ENCODE results near the gene STRN4. TPM values are rescaled to one million over a fixed set of nuclear protein-coding genes. Genes with fewer than 3 reads are reported as not detected.
"Not testable (repeated sequence)": the region's sequence is repeated elsewhere in the genome, so short reads cannot be mapped to it uniquely, and the experiment has no call there.

The STRN4 gene
- total RNA-seq, 2 experiments from 2014 or later: 79.2 to 87.5 TPM

DNA sequence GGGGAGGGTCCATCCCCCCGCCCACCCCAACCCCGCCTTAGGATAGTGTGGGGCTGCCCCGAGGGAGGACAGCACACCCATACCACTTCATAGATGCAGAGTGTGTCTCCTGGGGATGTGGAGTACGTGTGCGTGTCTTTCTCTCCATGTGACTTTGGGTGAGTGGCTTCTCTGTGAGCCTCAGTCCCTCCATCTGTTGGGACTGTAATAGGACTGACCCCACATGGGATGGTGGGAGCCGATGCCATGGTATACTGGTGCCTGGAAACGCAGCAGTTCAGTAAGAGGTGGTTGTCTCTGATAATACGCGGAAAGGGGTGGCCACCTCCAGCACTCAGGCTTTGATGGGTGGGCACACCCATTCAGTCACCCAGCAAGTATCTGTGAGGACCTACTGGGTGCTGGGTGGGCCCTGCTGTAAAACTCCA, 28.5 kb downstream of the STRN4 start:
- ATAC-seq (ENCODE audit: low read depth) (peak; percentile 8), DNase-seq (peak; percentile 63)
- peaks cover 34% of the 10 kb centered on the region for H3K4me1 Mint-ChIP-seq
- H3K27me3 Mint-ChIP-seq: no peaks in the 10 kb centered on the region
- H3K36me3 Mint-ChIP-seq: peaks cover 31% of the 10 kb centered on the region
- no peaks in the 10 kb centered on the region for H3K9me3 Mint-ChIP-seq
- POLR2A ChIA-PET: interaction anchor here (0.8 to 1.2 kb wide), 6 partner anchors 11 to 195 kb away, joined by 3 to 4 read pairs (median 3); no protein-coding TSS in a partner anchor
- H3K4me3 Mint-ChIP-seq: peak overlapping the region; percentile 97
- peak overlapping the region; percentile 97 for H3K27ac Mint-ChIP-seq

DNA sequence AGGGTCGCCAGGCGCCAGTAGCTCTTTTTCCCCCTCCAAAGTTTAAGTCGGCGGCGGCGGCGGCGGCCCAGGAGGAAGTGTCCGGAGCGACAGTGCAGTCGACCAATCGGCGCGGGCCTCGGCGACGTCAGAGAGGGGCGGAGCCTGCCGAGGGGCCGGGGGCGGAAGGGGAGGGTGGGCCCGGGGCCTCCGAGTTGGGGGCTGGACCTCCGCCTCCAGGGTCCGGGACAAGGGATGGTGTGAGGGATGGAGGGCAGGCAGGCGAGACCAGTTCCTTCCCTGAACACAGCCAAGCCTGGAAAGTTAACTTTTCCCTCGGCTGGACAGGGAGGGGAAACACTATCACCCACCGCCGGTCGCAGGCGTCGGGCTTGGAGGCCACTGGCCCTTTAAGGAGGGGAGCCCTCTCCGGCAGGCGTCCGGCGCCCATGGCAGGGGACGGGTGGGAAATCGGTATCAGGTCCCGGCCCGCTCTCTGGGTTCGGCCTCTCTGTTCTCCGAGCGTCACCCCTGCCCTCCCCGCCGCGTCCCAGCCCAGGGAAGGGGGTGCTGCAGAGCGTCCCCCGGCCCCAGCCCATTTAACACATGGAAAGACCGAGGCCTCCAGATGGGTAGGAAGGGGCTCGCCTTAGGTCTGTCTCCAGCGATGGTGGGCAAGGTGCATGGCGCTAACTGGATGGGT, 29.1 kb downstream of the STRN4 start, which contains the start of gene PRKD2:
Gene PRKD2, minus strand, starts transcription at position 81 of the 682 bp plus-strand sequence. CDS start 744 bp downstream, outside the sequence.
- Mint-ChIP-seq H3K4me3 (peak within 1 kb of the TSS; percentile 97), H3K9me3 (no peaks in the 10 kb centered on the region), H3K27ac (peak within 1 kb of the TSS; percentile 97), H3K27me3 (no peaks in the 10 kb centered on the region), H3K4me1 (peaks cover 35% of the 10 kb centered on the region), H3K36me3 (peaks cover 31% of the 10 kb centered on the region)
- ATAC-seq (ENCODE audit: low read depth) (peak; percentile 38), DNase-seq (peak; percentile 94)
- POLR2A ChIA-PET: interaction anchor here (0.5 to 4.5 kb wide), 3 partner anchors 13 to 74 kb away, joined by 3 to 36 read pairs (median 3); partner anchors contain the start of gene SLC1A5

DNA sequence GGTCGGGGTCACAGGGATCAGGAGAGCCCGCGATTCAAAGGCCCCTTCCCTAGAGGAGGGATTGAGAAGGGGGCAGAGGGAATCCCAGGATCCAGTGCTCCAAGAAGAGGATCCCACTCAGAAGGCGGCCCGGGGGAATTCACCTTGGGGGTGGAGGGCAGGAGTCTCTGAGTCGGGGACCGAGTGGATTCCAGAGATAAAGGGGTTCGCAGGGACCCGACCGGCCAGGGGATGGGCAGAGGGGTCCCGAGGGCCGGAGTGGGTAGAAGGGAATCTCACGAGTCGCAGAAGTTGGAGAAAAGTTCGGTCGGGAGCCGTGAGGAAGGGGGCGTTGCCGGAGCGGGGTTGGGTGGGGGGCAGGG, 29.6 kb downstream of the STRN4 start:
- peaks cover 30% of the 10 kb centered on the region for H3K4me1 Mint-ChIP-seq

DNA sequence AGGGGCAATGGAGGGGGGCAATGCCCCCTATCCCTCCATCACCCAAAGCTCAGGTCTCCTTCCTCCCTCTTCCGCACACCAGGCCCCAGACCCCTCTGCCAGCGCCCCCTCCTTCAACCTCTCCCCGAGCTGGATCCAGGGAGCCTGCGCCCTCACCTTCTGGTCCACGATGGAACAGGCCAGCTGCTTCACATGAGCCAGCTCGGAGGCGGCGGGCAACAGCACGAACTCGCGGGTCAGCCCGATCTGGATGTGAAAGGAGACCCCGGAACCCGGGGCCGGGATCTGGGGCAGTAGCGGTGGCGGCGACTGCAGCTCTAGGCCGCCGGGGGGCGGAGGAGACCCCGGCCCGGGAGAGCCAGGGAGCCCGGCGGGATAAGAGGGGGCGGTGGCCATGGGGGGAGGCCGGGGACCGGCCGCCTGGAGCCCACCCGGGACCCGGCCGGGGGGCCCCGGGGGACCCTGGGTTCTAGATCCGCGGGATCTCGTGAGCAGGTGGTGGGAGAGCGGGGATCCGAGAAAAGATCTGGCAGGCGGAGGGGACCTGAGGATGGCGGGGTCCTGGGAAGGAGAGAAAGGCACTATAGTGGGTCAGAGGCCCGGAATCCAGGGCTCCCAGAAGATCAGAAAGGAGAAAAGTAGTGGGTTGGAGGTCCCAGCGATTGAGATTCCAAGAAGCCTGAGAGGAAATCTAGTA, 30.1 kb downstream of the STRN4 start:
- Mint-ChIP-seq H3K4me1 (peaks cover 31% of the 10 kb centered on the region), H3K9me3 (no peaks in the 10 kb centered on the region), H3K36me3 (peaks cover 25% of the 10 kb centered on the region), H3K27ac (peak overlapping the region; percentile 97), H3K27me3 (no peaks in the 10 kb centered on the region), H3K4me3 (peak overlapping the region; percentile 97)
- ATAC-seq (ENCODE audit: low read depth) (no peak), DNase-seq (peak; percentile 61)
- POLR2A ChIA-PET: interaction anchor here (0.5 to 4.5 kb wide), 7 partner anchors 8 to 103 kb away, joined by 3 to 36 read pairs (median 7); partner anchors contain the start of gene SLC1A5

More for the DNA sequence above, 29.6 kb downstream of the STRN4 start:
- Mint-ChIP-seq H3K4me3 (peak overlapping the region; percentile 97), H3K27ac (peak overlapping the region; percentile 97), H3K9me3 (no peaks in the 10 kb centered on the region), H3K27me3 (no peaks in the 10 kb centered on the region), H3K36me3 (peaks cover 27% of the 10 kb centered on the region)
- ATAC-seq (ENCODE audit: low read depth): no peak
- DNase-seq: no peak
- POLR2A ChIA-PET: interaction anchor here (0.5 to 4.5 kb wide), 3 partner anchors 12 to 74 kb away, joined by 3 to 36 read pairs (median 3); partner anchors contain the start of gene SLC1A5

DNA sequence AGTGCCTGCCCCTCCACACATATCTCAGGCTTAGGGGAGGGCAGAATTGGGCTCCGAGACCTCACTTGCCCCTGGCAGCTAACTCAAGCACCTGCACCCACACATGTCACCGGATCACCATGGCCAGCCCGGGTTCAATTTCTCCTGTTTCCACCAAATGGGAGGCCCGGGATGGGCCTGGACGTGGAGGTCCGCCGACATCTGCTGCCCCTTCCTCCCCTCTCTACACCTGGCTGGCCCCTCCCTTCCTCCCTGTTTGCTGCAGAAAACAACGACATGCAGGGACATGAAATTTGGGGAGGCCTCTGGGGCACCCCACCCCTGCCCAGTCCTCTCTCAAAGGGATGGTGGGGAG, 30.7 kb downstream of the STRN4 start:
- no peak for DNase-seq

DNA sequence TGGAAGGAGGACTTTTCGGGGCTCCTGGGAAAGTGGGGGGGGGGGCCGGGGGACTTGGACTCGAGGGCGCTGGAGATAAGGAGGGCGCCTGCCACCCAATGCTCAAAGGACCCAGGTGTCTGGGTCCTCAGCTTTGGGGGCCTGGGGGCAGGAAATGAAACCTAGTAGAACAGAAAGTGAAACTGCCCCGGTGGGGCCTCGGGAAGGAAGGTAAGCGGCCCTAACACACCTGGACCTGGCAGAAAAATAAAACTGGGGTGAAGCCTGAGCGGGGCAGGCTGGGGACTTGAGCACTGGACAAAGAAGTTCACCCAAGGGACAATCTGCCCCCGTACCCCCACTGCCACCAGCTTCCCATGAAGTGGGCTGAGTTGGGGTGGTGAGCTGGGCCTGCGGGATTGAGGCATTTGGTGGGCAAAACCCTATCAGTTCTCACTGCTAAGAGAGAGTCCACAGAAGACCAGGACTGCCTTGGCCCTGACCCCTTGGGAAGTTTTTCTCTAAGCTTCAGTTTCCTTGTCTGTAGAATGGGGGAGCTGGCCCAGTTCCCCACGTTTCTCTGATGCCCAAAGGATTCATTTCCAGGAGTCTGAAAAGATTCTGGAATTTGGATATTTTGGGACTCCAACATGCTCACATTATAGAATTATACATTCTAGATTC, 31.7 kb downstream of the STRN4 start:
- peak overlapping the region; percentile 97 for H3K4me3 Mint-ChIP-seq
- ATAC-seq (ENCODE audit: low read depth) (peak; percentile 46), DNase-seq (peak; percentile 74)
- H3K4me1 Mint-ChIP-seq: peaks cover 36% of the 10 kb centered on the region
- peak overlapping the region; percentile 97 for H3K27ac Mint-ChIP-seq
- peaks cover 27% of the 10 kb centered on the region for H3K36me3 Mint-ChIP-seq
- H3K27me3 Mint-ChIP-seq: no peaks in the 10 kb centered on the region
- no peaks in the 10 kb centered on the region for H3K9me3 Mint-ChIP-seq
- POLR2A ChIA-PET: interaction anchor here (0.6 to 4.5 kb wide), 16 partner anchors 10 to 399 kb away, joined by 3 to 36 read pairs (median 6); partner anchors contain the start of genes CALM3, DACT3, FKRP and SLC1A5

More for the DNA sequence above, 30.7 kb downstream of the STRN4 start:
- POLR2A ChIA-PET: interaction anchor here (0.6 to 4.5 kb wide), 7 partner anchors 8 to 104 kb away, joined by 4 to 36 read pairs (median 15); partner anchors contain the start of gene SLC1A5
- no peaks in the 10 kb centered on the region for H3K27me3 Mint-ChIP-seq
- no peaks in the 10 kb centered on the region for H3K9me3 Mint-ChIP-seq
- peak overlapping the region; percentile 97 for H3K4me3 Mint-ChIP-seq
- peaks cover 32% of the 10 kb centered on the region for H3K4me1 Mint-ChIP-seq
- peak overlapping the region; percentile 97 for H3K27ac Mint-ChIP-seq
- ATAC-seq (ENCODE audit: low read depth): no peak
- H3K36me3 Mint-ChIP-seq: peaks cover 24% of the 10 kb centered on the region

DNA sequence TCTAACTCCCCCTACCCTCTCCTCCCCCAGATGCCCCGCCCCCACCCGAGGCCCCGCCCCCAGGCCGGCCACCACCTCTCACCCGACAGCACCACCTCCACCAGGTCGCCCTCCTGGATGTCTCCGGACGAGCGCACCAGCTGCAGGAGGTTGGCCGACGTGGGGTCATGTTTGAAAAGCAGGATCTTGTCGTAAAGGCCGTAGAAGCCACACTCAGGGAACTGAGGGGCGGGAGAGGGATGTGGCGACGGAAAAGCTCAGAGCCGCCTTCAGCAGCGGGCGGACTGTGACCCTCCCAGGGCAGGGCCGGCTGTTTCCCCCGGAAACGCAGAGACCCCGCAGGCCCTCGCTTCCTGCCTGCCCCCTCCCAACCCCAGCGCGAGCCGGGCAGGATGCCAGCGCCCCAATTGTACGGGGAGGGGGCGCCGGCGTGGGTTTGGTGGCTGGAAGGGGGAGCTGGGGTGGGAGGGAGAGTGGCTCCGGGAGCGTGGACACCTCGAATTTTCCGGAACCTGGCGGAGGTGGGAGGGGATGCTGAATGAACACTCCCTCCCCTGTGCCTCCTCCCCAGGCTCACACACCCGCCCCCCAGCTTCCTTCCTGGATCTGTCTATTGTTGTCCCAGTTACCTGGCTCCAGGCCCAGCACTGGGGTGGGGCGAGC, 32.3 kb downstream of the STRN4 start:
- Mint-ChIP-seq H3K36me3 (peaks cover 24% of the 10 kb centered on the region), H3K27me3 (no peaks in the 10 kb centered on the region), H3K9me3 (no peaks in the 10 kb centered on the region), H3K27ac (peak overlapping the region; percentile 97), H3K4me1 (peaks cover 33% of the 10 kb centered on the region), H3K4me3 (peak overlapping the region; percentile 97)
- POLR2A ChIA-PET: interaction anchor here (0.6 to 4.5 kb wide), 18 partner anchors 10 to 997 kb away, joined by 3 to 36 read pairs (median 5); partner anchors contain the start of genes CALM3, DACT3, FKRP and SLC1A5
- peak; percentile 50 for ATAC-seq (ENCODE audit: low read depth)
- DNase-seq: peak; percentile 82

DNA sequence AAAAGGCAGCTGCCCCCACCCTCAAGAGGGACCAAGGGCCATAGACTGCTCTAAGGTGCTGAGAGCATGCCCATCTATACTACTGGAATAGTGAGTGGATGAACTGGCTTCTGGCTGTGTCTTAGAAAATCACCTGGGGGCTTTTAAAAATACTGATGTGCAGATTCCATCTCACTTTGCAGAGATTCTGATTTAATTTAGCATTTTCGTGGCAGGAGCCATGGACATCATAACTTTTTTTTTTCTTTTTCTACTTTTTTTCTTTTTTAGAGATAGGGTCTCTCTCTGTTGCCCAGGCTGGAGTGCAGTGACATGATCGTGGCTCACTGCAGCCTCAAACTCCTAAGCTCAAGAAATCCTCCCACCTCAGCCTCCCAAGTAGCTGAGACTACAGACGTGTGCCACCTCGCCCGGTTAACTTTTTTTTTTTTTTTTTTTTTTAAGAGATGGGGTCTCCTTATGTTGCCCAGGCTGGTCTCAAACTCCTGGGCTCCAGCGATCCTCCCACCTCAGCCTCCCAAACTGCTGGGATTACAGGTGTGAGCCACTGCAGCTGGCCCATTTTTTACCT, 33.4 kb downstream of the STRN4 start:
- POLR2A ChIA-PET: interaction anchor here (0.6 to 4.5 kb wide), 10 partner anchors 9 to 996 kb away, joined by 3 to 36 read pairs (median 6); partner anchors contain the start of genes CALM3, DACT3, FKRP and SLC1A5
- H3K4me3 Mint-ChIP-seq: peak overlapping the region; percentile 16
- not testable (repeated sequence) for H3K9me3 Mint-ChIP-seq

DNA sequence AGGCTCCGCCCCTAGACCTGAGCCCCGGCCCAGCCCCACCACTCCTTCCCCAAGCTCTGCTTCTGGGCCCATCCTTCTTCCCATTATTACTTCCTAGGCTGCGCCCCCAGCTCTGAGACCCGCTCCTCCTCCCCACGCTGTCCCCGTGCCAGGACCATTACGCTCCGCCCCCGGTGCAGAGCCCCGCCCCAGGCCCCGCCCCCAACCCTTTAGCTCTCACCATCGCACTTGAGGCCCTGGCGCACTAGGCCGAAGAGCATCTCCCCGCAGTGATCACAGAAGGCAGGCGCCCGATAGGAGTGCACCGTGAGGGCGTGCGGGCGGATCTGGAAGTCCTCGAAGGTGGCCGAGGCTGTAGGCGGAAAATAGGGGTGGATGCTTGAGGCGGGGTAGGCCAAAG, 35.6 kb downstream of the STRN4 start:
- ATAC-seq (ENCODE audit: low read depth) (no peak), DNase-seq (no peak)
- peak overlapping the region; percentile 52 for H3K27ac Mint-ChIP-seq
- POLR2A ChIA-PET: interaction anchor here (0.7 to 2.5 kb wide), 4 partner anchors 18 to 99 kb away, joined by 3 to 8 read pairs (median 4); no protein-coding TSS in a partner anchor
- H3K36me3 Mint-ChIP-seq: peaks cover 32% of the 10 kb centered on the region
- H3K4me3 Mint-ChIP-seq: no peak overlapping the region
- H3K4me1 Mint-ChIP-seq: peaks cover 25% of the 10 kb centered on the region
- H3K27me3 Mint-ChIP-seq: no peaks in the 10 kb centered on the region
- H3K9me3 Mint-ChIP-seq: no peaks in the 10 kb centered on the region

More for the DNA sequence above, 33.4 kb downstream of the STRN4 start:
- Mint-ChIP-seq H3K4me1 (peaks cover 24% of the 10 kb centered on the region), H3K36me3 (peaks cover 26% of the 10 kb centered on the region), H3K27ac (peak overlapping the region; percentile 97)
- DNase-seq; H3K27me3 Mint-ChIP-seq; ATAC-seq (ENCODE audit: low read depth): not testable (repeated sequence)

DNA sequence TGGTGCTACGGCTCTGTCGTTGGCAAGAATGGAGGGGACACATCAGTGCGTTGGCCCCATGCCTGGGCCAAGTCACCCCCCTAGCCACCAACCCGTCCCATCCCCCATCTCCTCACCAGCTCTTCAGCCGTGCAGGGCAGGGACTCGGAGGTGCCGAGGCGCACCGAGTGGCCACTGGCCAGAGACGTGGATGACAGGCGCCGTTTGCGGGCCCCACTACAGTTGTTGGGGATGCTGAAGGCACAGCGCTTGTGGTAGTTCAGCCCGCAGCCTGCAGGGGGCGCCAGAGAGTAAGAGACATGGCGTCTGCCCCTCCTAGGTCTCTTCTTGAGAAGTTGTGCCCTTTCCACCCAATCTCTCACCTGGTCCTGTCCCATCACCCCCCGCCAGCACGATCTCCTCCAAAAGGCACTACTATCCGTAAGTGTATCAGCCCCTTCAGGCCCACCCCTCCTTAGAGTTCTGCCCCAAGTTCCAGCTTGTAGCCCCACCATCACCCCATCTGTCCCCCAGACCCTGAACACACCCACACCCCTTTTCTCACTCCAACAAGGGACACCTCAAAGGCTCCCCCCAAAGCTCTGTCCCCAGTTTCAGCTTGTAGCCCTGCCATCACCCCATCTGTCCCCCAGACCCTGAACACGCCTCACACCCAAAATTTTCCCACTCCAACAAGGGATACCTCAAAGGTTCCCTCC, 41.7 kb downstream of the STRN4 start:
- H3K27ac Mint-ChIP-seq: peak overlapping the region; percentile 79
- H3K4me3 Mint-ChIP-seq: peak overlapping the region; percentile 29
- no peaks in the 10 kb centered on the region for H3K9me3 Mint-ChIP-seq
- peaks cover 15% of the 10 kb centered on the region for H3K4me1 Mint-ChIP-seq
- peak; percentile 77 for ATAC-seq (ENCODE audit: low read depth)
- POLR2A ChIA-PET: interaction anchor here (0.9 to 3.9 kb wide), 6 partner anchors 10 to 117 kb away, joined by 3 to 36 read pairs (median 6); partner anchors contain the start of gene PRKD2
- H3K27me3 Mint-ChIP-seq: no peaks in the 10 kb centered on the region
- peak; percentile 93 for DNase-seq
- H3K36me3 Mint-ChIP-seq: peaks cover 34% of the 10 kb centered on the region

DNA sequence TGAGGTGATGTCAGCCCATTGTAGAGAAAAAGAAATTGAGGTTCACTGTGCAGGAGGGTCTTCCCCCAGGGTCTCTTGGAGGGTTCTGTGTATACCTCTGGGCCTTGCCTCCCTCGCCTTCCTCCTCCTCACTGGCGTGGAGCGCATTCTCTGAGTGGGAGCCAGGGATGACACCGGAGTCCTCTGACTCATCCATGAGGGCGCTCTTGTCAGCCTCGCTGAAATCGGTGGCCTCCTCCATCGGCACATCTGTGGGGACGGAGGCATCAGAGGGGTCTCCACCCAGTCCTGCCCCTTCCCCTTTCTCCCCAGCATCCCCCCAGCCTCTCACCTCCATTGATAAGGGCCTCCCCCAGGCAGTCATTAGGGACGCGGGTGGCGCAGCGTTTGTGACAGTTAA, 45.5 kb downstream of the STRN4 start:
- POLR2A ChIA-PET: interaction anchor here (0.9 kb wide), 1 partner anchor 28 kb away, joined by 3 read pairs; no protein-coding TSS in a partner anchor
- no peaks in the 10 kb centered on the region for H3K9me3 Mint-ChIP-seq
- no peaks in the 10 kb centered on the region for H3K27me3 Mint-ChIP-seq
- H3K36me3 Mint-ChIP-seq: peaks cover 39% of the 10 kb centered on the region
- peaks cover 10% of the 10 kb centered on the region for H3K4me1 Mint-ChIP-seq
- no peak for DNase-seq
- H3K27ac Mint-ChIP-seq: no peak overlapping the region
- no peak for ATAC-seq (ENCODE audit: low read depth)
- H3K4me3 Mint-ChIP-seq: no peak overlapping the region
